Prostate gland (tissue), 2 donors: ENCODE measurements around the gene DQX1.

Experiments
- POLR2A ChIP-seq: fragments of 450-650 bp; IDR thresholded peaks from one replicate; pipeline ENCODE4 v1.6.1; 2016; ENCODE audit warnings: antibody characterized with exemption, mild to moderate bottlenecking
- TF ChIP-seq, protein P1 (sequence below), 4 experiments: fragments of 200-600 bp in 2 of 4; fragments of 450-650 bp in 2 of 4; sonication (generic) in 2 of 4; IDR thresholded peaks; 1 replicate in 3 of 4; 2 replicates in 1 of 4; pipeline ENCODE4 v1.5.1; 2016 to 2019; ENCODE audit warnings: antibody characterized with exemption in 4 of 4, mild to moderate bottlenecking in 2 of 4, moderate library complexity in 2 of 4

DNA sequence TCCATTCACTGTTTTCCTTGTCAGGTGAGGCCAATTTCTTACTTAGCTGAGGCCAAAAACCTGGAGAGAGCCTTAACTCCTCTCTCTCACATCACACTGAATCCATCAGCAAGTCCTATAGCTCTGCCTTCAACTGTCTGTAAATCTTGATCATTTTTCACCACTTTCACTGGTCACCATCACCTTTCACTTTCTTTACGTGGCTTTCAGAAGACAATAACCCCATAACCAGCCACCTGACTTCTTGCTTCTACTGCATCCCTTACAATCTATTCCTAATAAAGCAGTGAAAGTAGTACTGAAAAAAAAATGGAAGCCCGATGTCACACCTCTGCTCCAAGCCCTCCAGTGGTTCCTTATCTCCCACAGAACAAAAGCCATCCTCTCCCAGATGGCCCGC, 20.0 kb upstream of the DQX1 start:
- TF ChIP-seq, protein P1, sequence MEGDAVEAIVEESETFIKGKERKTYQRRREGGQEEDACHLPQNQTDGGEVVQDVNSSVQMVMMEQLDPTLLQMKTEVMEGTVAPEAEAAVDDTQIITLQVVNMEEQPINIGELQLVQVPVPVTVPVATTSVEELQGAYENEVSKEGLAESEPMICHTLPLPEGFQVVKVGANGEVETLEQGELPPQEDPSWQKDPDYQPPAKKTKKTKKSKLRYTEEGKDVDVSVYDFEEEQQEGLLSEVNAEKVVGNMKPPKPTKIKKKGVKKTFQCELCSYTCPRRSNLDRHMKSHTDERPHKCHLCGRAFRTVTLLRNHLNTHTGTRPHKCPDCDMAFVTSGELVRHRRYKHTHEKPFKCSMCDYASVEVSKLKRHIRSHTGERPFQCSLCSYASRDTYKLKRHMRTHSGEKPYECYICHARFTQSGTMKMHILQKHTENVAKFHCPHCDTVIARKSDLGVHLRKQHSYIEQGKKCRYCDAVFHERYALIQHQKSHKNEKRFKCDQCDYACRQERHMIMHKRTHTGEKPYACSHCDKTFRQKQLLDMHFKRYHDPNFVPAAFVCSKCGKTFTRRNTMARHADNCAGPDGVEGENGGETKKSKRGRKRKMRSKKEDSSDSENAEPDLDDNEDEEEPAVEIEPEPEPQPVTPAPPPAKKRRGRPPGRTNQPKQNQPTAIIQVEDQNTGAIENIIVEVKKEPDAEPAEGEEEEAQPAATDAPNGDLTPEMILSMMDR (IDR thresholded peaks at IDR 0.05) = no peak
- no peak for TF ChIP-seq POLR2A
